Spleen (tissue), 11 donors: ENCODE results near the gene FOXO6. TPM values are rescaled to one million over a fixed set of nuclear protein-coding genes. Genes with fewer than 3 reads are reported as not detected.
A peak's percentile ranks its signal among the peaks of the same experiment; 100 is the strongest.

Experiments
- DNase-seq: peaks from one replicate; pipeline ENCODE4 v3.0.0-alpha.2; 2020
- H3K27ac ChIP-seq, 8 donors: fragments of 200-600 bp; sonication (generic) in 7 of 8; 1 replicate in 4 of 8; 2 replicates in 4 of 8; pipeline versions ENCODE4 v1.5.0 to v1.8.0; 2016 to 2021; ENCODE audit warnings: inconsistent platforms in 4 of 8, mild to moderate bottlenecking in 4 of 8, moderate library complexity in 1 of 8
- H3K27me3 ChIP-seq, 7 donors: fragments of 200-600 bp; sonication (generic) in 6 of 7; replicated peaks in 1 of 7; 1 replicate in 4 of 7; 2 replicates in 3 of 7; pipeline versions ENCODE4 v1.5.0 to v1.8.0; 2016 to 2021; ENCODE audit warnings: inconsistent platforms in 3 of 7, mild to moderate bottlenecking in 1 of 7
- H3K36me3 ChIP-seq, 6 donors: fragments of 200-600 bp; sonication (generic) in 5 of 6; 1 replicate in 4 of 6; 2 replicates in 2 of 6; pipeline versions ENCODE4 v1.5.0 to v1.8.0; 2016 to 2021; ENCODE audit warnings: inconsistent platforms in 2 of 6
- H3K4me1 ChIP-seq, 6 donors: fragments of 200-600 bp; sonication (generic) in 5 of 6; 1 replicate in 3 of 6; 2 replicates in 3 of 6; pipeline versions ENCODE4 v1.5.0 to v1.8.0; 2016 to 2021; ENCODE audit warnings: inconsistent platforms in 3 of 6
- H3K4me3 ChIP-seq, 8 donors: fragments of 200-600 bp; sonication (generic) in 7 of 8; 1 replicate in 4 of 8; 2 replicates in 4 of 8; pipeline versions ENCODE4 v1.5.0 to v1.8.0; 2016 to 2021; ENCODE audit warnings: inconsistent platforms in 4 of 8, mild to moderate bottlenecking in 4 of 8, moderate library complexity in 2 of 8
- H3K9me3 ChIP-seq, 8 donors: fragments of 200-600 bp; sonication (generic) in 7 of 8; 1 replicate in 4 of 8; 2 replicates in 4 of 8; pipeline versions ENCODE4 v1.5.0 to v1.8.0; 2016 to 2021; ENCODE audit warnings: inconsistent platforms in 4 of 8
- POLR2A ChIP-seq, 3 donors: fragments of 450-650 bp; IDR thresholded peaks; one replicate each; pipeline ENCODE4 v1.5.1; 2017; ENCODE audit warnings: antibody characterized with exemption in 3 of 3, mild to moderate bottlenecking in 1 of 3
- POLR2AphosphoS5 ChIP-seq, 3 donors: sonication (generic); formaldehyde crosslinking; IDR thresholded peaks; one replicate each; pipeline ENCODE4 v1.5.1; 2017; ENCODE audit warnings: antibody characterized with exemption in 3 of 3
- WGBS, 5 donors: extraction: QIAGEN DNeasy Blood & Tissue Kit in 3 of 5; methylation state at CpG; one replicate each; pipeline versions ENCODE4 v1.1.5 to v1.1.7; 2013 to 2018; 5-methylcytosine and 5-hydroxymethylcytosine counted together
- intact Hi-C: fragments of 100-400 bp; cut with DNase I; formaldehyde crosslinking; loops from one replicate; pipeline ENCODE4 v1.15.0; 2023; ENCODE audit warnings: low total_unique reads
- polyA plus RNA-seq, 3 donors: library from polyadenylated mRNA; stranded (reverse); fragments of 200-250 nt; gene quantifications; one replicate each; pipeline ENCODE4 v1.2.1, GENCODE V29; 2013
- total RNA-seq, 7 donors: library from RNA; depleted of rRNA in 3 of 7; stranded (reverse); fragments of >200 nt in 3 of 7; fragmentation: NEBNext Ultra II Directional in 4 of 7; extraction: Animal tissue kit (Norgen Biotek cat#: 25700) in 4 of 7; gene quantifications; one replicate each; pipeline versions ENCODE4 v1.1.0 to v1.2.1, GENCODE V29; 2016 to 2021
- TF ChIP-seq, protein P1 (sequence below), 11 experiments: fragments of 200-600 bp in 7 of 11; fragments of 450-650 bp in 4 of 11; sonication (generic) in 4 of 11; IDR thresholded peaks in 8 of 11; conservative IDR thresholded peaks in 3 of 11; 1 replicate in 7 of 11; 2 replicates in 4 of 11; pipeline versions ENCODE4 v1.4.0 to v1.8.0; 2016 to 2021; ENCODE audit warnings: antibody characterized with exemption in 11 of 11, inconsistent platforms in 4 of 11, mild to moderate bottlenecking in 1 of 11
- donor health status: healthy with polysubstance abuse.
- donor health status: DM: no; HTN: no; CAD: no; lungs with moderate emphysema.
- donor health status: DM: no; HTN: no; CAD: no.
- donor health status: Bipolar disorder and iron deficiency.
- donor health status: healthy.
- donor health status: DM: no; HTN: no; CAD: no.
- donor health status: DM: yes; HTN: yes; CAD: no.

Gene FOXO6
- total and polyA plus RNA-seq, 10 donors = 0.14 to 1.6 (median 0.32) TPM; not detected in 1

DNA sequence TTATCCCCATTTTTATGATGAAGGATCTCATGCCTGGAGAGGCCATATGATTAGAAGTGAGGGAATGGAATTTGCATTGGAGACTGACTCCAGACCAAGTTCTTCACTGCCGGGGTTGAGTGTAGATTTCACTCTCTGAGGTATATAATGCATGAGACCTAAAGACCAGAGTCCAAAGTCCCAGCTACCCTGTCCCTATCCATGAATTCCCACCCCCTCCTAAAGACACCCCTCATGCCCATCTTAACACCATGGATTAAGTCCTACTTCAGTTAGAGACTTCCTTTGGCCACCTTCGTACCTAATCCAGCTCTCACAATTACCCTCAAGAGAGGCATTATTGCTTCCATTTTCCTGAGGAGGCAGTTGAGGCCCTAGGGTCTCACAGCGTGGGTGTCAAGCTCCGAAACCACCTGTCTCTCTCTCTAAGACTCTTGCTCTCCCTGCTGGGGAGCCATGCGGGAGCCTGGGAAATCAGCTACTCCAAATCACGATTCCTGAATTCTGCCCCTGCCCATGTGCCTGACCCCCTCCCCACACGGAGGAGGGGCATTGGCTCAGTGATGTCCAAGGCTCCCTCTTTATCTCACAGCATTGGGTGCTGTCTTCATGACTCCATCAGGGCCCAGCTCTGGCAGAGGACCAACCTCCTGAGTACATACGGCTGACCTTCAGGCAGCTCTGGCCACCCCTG is 11.7 kb upstream of the FOXO6 start:
- no peak overlapping the region for H3K27ac ChIP-seq
- peaks cover 0 to 20% (median 0%) of the 10 kb centered on the region in 7 donors for H3K27me3 ChIP-seq
- no peaks in the 10 kb centered on the region for H3K4me1 ChIP-seq
- intact Hi-C loops = no loop called here
- peak; percentile 35 for DNase-seq
- H3K4me3 ChIP-seq = no peak overlapping the region
- H3K36me3 ChIP-seq = no peaks in the 10 kb centered on the region
- H3K9me3 ChIP-seq = no peaks in the 10 kb centered on the region
- no peak for TF ChIP-seq POLR2AphosphoS5 (IDR thresholded peaks at IDR 0.05)
- TF ChIP-seq, protein P1, sequence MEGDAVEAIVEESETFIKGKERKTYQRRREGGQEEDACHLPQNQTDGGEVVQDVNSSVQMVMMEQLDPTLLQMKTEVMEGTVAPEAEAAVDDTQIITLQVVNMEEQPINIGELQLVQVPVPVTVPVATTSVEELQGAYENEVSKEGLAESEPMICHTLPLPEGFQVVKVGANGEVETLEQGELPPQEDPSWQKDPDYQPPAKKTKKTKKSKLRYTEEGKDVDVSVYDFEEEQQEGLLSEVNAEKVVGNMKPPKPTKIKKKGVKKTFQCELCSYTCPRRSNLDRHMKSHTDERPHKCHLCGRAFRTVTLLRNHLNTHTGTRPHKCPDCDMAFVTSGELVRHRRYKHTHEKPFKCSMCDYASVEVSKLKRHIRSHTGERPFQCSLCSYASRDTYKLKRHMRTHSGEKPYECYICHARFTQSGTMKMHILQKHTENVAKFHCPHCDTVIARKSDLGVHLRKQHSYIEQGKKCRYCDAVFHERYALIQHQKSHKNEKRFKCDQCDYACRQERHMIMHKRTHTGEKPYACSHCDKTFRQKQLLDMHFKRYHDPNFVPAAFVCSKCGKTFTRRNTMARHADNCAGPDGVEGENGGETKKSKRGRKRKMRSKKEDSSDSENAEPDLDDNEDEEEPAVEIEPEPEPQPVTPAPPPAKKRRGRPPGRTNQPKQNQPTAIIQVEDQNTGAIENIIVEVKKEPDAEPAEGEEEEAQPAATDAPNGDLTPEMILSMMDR (IDR thresholded peaks at IDR 0.05 in 8 of 11, conservative IDR thresholded peaks at IDR 0.05 in 3 of 11) = no peak
- no peak for TF ChIP-seq POLR2A (IDR thresholded peaks at IDR 0.05)
- WGBS, 5 donors = 88 to 95% (median 90%) methylated on average over 8 of the region's 8 CpGs

DNA sequence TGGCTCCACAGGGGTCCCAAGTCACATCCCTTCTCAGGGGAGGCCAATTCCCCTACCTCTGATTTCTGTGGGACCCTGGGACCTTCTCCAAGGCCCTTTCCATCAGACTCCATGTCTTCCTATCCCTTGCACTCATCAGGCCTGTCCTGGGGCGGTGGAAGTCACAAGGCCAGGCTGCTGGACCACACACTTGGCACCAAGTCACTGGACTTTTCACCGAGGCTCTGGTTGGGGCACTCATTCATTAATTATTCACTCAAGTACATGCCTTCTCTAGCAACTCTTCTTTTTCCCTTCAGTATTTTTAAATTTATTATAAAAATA is 11.2 kb upstream of the FOXO6 start:
- intact Hi-C loops = no loop called here
- no peaks in the 10 kb centered on the region for H3K4me1 ChIP-seq
- peaks cover 0 to 22% (median 0%) of the 10 kb centered on the region in 7 donors for H3K27me3 ChIP-seq
- no peaks in the 10 kb centered on the region for H3K36me3 ChIP-seq
- WGBS, 5 donors = 71 to 89% (median 85%) methylated on average over 2 of the region's 2 CpGs
- TF ChIP-seq, protein P1 (IDR thresholded peaks at IDR 0.05 in 8 of 11, conservative IDR thresholded peaks at IDR 0.05 in 3 of 11) = no peak
- TF ChIP-seq POLR2A (IDR thresholded peaks at IDR 0.05) (no peak), POLR2AphosphoS5 (IDR thresholded peaks at IDR 0.05) (no peak)
- no peak overlapping the region for H3K27ac ChIP-seq
- no peaks in the 10 kb centered on the region for H3K9me3 ChIP-seq
- DNase-seq = no peak
- no peak overlapping the region for H3K4me3 ChIP-seq

DNA sequence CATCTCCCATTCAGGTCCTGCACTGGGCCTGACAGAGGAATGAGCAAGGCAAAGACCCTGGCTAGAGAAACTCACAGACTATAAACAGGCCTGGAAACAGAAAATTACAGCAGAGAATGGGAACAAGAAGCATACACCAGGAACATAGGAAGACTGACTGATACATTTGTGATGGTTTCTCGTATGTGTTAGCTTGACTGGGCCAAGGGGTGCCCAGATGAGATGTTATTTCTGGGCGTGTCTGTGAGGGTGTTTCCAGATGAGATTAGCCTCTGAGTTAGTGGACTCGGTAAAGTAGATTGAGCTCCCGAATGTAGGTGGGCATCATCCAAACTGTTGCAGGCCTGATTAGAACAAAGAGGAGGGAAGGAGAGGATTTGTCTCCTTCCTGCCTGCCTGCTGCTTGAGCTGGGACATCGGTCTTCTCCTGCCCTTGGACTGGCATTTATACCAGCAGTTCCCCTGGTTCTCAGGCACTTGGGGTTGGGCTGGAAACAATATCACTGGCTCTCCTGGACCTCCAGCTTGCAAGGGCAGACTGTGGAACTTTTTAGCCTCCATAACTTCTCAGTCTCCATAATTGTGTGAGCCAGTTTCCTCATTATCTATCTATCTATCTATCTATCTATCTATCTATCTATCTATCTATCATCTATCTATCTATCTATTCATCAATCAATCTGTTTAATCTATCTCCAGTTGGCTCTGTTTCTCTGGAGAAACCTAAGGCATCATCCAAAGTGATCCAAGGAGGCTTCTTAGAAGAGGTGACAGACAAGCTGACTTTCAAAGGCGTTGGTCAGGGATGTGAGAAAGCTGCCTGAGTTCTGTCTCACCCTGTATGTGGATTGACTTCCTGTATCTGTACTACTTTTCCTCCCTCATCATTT is 9.7 kb upstream of the FOXO6 start:
- Histone ChIP-seq H3K9me3 (no peaks in the 10 kb centered on the region), H3K4me3 (no peak overlapping the region), H3K27me3 (peaks cover 0 to 25% (median 0%) of the 10 kb centered on the region in 7 donors), H3K36me3 (no peaks in the 10 kb centered on the region), H3K4me1 (no peaks in the 10 kb centered on the region), H3K27ac (no peak overlapping the region)
- DNase-seq = no peak
- TF ChIP-seq, protein P1 (IDR thresholded peaks at IDR 0.05 in 8 of 11, conservative IDR thresholded peaks at IDR 0.05 in 3 of 11) = no peak
- no peak for TF ChIP-seq POLR2AphosphoS5 (IDR thresholded peaks at IDR 0.05)
- TF ChIP-seq POLR2A (IDR thresholded peaks at IDR 0.05) = no peak
- intact Hi-C loops = no loop called here
- 77 to 90% (median 85%) methylated on average over 6 of the region's 6 CpGs for WGBS, 5 donors

DNA sequence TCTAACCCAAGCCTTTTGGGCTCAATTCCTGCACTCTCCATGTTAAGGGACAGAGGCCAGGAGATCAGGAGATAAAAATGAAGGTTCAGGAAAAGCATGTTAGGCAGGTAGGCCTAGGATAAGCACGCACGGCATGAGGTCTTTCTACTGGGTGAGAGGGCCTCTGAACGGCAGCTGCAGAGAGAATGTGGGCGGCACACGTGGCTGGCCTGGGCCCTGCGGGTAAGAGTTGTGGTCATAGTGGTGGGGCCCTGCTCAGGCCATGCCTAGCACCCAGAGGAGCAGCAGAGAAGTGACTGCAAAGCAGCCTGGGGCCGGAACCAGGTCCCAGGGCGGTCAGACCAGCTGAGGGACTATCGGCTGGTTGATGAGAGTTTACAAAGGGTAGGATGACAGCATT is 7.5 kb upstream of the FOXO6 start:
- peak; percentile 37 for DNase-seq
- intact Hi-C loops = no loop called here
- WGBS, 5 donors = 63 to 77% (median 73%) methylated on average over 9 of the region's 9 CpGs
- Histone ChIP-seq H3K27ac (no peak overlapping the region), H3K4me1 (peaks cover 0 to 8% (median 0%) of the 10 kb centered on the region in 6 donors), H3K4me3 (no peak overlapping the region), H3K27me3 (peaks cover 0 to 40% (median 0%) of the 10 kb centered on the region in 7 donors), H3K9me3 (no peaks in the 10 kb centered on the region), H3K36me3 (no peaks in the 10 kb centered on the region)
- TF ChIP-seq, protein P1 (IDR thresholded peaks at IDR 0.05 in 8 of 11, conservative IDR thresholded peaks at IDR 0.05 in 3 of 11) = no peak
- TF ChIP-seq POLR2A (IDR thresholded peaks at IDR 0.05) (no peak), POLR2AphosphoS5 (IDR thresholded peaks at IDR 0.05) (no peak)
